ENCODE data around the gene ESPL1. TPM values are rescaled to one million over a fixed set of nuclear protein-coding genes. Genes with fewer than 3 reads are reported as not detected.

ESPL1 gene
- total RNA-seq, 2 experiments from 2014 or later = 78.2 to 121 TPM

GRCh38 chr12:53220694-53221202, 47.4 kb upstream of the ESPL1 start:
- Histone ChIP-seq H3K79me2 (ENCODE audit: insufficient read depth, low read depth, low read length) (no peaks in the 10 kb centered on the region), H3K27ac (ENCODE audit: low read depth, low read length, poor library complexity, severe bottlenecking) (peak overlapping the region; percentile 90), H3K4me3 (ENCODE audit: low read depth, low read length, poor library complexity, severe bottlenecking) (peak overlapping the region; percentile 74), H4K20me1 (ENCODE audit: insufficient read depth, low read length) (no peaks in the 10 kb centered on the region), H3K9me3 (ENCODE audit: low read length) (no peaks in the 10 kb centered on the region), H3K4me2 (ENCODE audit: low read length) (peak overlapping the region; percentile 96), H3K9me2 (ENCODE audit: insufficient read depth, low read length) (no peaks in the 10 kb centered on the region), H3K36me3 (ENCODE audit: insufficient read depth, low read length) (no peaks in the 10 kb centered on the region), H3K4me1 (ENCODE audit: insufficient read depth, low read length, poor library complexity, severe bottlenecking) (peaks cover 73% of the 10 kb centered on the region), H2AFZ (ENCODE audit: low read length) (peak overlapping the region; percentile 82)
- intact Hi-C loops (cut with micrococcal nuclease; ENCODE audit: unreplicated experiment) = loop anchor here (1.0 to 2.0 kb wide), 3 partner anchors 32 to 48 kb away; partner anchors contain the start of genes CSAD, ESPL1 and ZNF740
- peak; percentile 90 for DNase-seq (ENCODE audit: low spot score)
- TF ChIP-seq EZH2phosphoT487 (IDR thresholded peaks at IDR 0.05; ENCODE audit: borderline replicate concordance, low read depth, low read length) (no peak), CTCF (conservative IDR thresholded peaks at IDR 0.05; ENCODE audit: low read length) (no peak)
- BruUV-seq (replicated peaks) = no TSS peak
- CTCF ChIA-PET (ENCODE audit: unreplicated experiment) = interaction anchor here (1.2 to 1.8 kb wide), 3 partner anchors 10 to 46 kb away, joined by 3 to 10 read pairs (median 4); no protein-coding TSS in a partner anchor
- POLR2A ChIA-PET = interaction anchor here (0.5 to 3.4 kb wide), 10 partner anchors 12 to 100 kb away, joined by 3 to 21 read pairs (median 4); partner anchors contain the start of genes CSAD, ESPL1, ITGB7 and ZNF740

- peak overlapping the region; percentile 90 for H3K27ac ChIP-seq (ENCODE audit: low read depth, low read length, poor library complexity, severe bottlenecking)
- H3K4me2 ChIP-seq (ENCODE audit: low read length) = peak overlapping the region; percentile 96
- POLR2A ChIA-PET = interaction anchor here (0.8 to 3.4 kb wide), 4 partner anchors 14 to 99 kb away, joined by 3 to 21 read pairs (median 4); partner anchors contain the start of genes ESPL1 and ITGB7
- H3K9me2 ChIP-seq (ENCODE audit: insufficient read depth, low read length) = no peaks in the 10 kb centered on the region
- no peaks in the 10 kb centered on the region for H3K36me3 ChIP-seq (ENCODE audit: insufficient read depth, low read length)
- H4K20me1 ChIP-seq (ENCODE audit: insufficient read depth, low read length) = no peaks in the 10 kb centered on the region
- no peaks in the 10 kb centered on the region for H3K9me3 ChIP-seq (ENCODE audit: low read length)
- peaks cover 66% of the 10 kb centered on the region for H3K4me1 ChIP-seq (ENCODE audit: insufficient read depth, low read length, poor library complexity, severe bottlenecking)
- peak overlapping the region; percentile 77 for H2AFZ ChIP-seq (ENCODE audit: low read length)
- intact Hi-C loops (cut with micrococcal nuclease; ENCODE audit: unreplicated experiment) = loop anchor here (1.0 to 2.0 kb wide), 3 partner anchors 31 to 47 kb away; partner anchors contain the start of genes CSAD, ESPL1 and ZNF740
- TF ChIP-seq CTCF (conservative IDR thresholded peaks at IDR 0.05; ENCODE audit: low read length) (peak; percentile 74), EZH2phosphoT487 (IDR thresholded peaks at IDR 0.05; ENCODE audit: borderline replicate concordance, low read depth, low read length) (no peak)
- DNase-seq (ENCODE audit: low spot score) = peak; percentile 65
- CTCF ChIA-PET (ENCODE audit: unreplicated experiment) = interaction anchor here (1.2 kb wide), 1 partner anchor 11 kb away, joined by 3 read pairs; no protein-coding TSS in a partner anchor
- H3K79me2 ChIP-seq (ENCODE audit: insufficient read depth, low read depth, low read length) = no peaks in the 10 kb centered on the region
- no TSS peak for BruUV-seq (replicated peaks)
- H3K4me3 ChIP-seq (ENCODE audit: low read depth, low read length, poor library complexity, severe bottlenecking) = peak overlapping the region; percentile 74
These were observed 46.7 kb upstream of the ESPL1 start for GRCh38 chr12:53221203-53222080.

Data from OCI-LY7 (cell line).